Stimulated activated CD4-positive, alpha-beta T cell treated with anti-CD3 and anti-CD28 coated beads, Interleukin-15, amount 100 ng/mL, for 48 hours (primary cell): ENCODE results near the gene GALNT11.

ENCODE experiments used
- DNase-seq, 2 donors: peaks; one replicate each; pipeline ENCODE4 v3.0.0-alpha.2; 2020; ENCODE audit warnings: low read depth in 2 of 2

The GALNT11 gene

DNA sequence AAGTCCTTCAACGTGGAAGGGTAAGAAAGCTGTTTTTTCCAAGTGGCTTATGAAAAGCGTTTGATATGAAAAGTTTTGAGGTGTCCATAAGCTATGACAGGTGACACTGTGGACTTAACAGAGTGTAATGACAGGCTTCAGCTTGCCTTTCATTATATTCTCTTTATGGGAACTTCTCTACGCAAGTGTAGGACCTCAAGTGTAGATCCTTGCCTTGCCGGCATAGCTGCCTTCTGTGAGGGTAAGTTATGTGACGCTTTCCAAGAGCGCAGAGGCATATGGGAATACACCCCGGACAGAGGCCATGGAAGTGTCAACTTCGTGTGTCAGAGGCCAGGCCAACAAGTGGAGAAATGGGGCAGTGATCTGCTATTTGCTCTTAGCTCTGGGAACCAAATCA, 91.9 kb downstream of the GALNT11 start:
- DNase-seq: no peak

DNA sequence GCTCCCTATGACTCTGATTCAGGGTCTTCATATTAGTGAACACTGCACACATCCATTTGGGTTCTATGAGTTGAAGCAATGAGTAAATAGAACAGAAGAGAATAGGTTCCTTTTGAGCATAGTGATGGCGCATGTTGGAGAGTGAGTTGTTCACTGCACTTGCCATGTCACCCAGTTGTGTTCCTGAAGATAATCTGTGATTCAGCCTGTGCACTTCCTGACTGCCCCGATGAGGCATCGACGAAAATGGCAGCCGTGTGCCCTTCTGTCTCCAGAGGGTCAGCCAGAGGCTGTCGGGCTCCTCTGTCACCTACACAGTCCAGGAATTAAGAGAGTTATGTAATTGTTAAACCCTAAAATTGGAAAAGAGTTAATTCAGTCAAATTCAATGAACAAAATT, 94.7 kb downstream of the GALNT11 start:
- DNase-seq: no peak

DNA sequence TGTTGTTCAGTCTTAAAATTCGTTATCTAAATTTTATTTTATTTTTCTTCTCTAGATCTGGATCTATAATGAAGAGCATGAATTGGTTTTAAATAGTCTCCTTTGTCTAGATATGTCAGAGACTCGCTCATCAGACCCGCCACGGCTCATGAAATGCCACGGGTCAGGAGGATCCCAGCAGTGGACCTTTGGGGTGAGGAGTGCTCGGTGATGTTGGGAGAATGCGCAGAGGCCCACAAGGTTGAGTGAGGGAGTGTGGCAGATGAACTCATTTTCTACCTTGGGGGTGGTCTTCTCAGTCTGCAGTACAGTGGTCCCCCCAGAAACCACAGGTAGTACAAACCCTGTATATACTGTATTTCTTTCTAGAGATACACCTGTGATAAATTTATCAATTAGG, 95.3 kb downstream of the GALNT11 start:
- DNase-seq: no peak

DNA sequence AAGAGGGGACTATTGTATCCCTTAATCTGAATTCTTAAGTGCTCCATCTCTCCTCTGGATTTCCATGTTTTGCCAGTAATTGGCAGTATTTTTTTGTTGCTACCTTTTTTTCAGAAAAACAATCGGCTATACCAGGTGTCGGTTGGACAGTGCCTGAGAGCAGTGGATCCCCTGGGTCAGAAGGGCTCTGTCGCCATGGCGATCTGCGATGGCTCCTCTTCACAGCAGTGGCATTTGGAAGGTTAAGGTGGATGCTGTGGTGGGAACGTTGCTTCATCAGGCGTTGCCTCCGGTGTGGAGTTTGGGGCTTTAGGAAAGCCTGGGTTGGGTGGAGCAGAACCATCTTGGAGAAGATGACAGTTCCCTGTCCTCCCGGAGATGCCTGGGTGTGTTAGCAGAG, 96.0 kb downstream of the GALNT11 start:
- no peak for DNase-seq

DNA sequence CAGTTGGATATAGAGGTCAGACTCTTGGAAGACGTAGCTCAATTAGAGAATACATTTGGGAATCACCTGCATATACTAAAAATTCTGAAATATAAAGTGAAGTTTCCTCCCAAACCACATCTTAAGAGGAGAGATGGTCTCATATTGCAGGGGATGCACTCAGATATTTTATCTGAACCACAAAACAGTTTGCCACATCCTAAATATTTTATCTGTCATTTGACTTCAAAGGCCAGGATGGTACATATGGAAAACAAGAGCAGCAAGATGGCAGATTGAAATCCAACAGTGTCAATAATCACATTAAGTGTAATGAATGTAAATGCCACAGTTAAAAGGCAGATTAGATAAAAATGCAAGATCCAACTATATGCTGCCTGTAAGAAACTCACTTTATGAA, 97.1 kb downstream of the GALNT11 start:
- DNase-seq: no peak

DNA sequence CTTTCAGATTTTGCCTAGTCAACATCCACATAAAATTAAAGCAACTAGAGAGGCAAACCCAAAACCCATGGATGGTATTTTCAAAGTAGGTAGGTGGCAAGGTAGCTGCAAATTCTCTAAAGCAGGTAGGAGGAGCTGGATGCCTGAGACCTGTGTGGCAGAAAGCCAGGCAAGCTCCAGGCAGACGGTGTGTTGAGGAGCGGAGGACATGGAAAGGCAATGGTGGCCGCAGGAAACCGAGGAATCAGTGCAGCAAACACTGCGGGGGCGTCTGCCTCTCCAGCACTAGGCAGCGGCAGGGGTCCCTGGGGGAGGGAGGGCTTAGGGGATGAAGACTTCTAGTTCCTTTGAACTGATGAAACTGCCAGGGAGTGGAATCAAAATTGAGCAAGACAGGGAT, 101.3 kb downstream of the GALNT11 start:
- no peak for DNase-seq

DNA sequence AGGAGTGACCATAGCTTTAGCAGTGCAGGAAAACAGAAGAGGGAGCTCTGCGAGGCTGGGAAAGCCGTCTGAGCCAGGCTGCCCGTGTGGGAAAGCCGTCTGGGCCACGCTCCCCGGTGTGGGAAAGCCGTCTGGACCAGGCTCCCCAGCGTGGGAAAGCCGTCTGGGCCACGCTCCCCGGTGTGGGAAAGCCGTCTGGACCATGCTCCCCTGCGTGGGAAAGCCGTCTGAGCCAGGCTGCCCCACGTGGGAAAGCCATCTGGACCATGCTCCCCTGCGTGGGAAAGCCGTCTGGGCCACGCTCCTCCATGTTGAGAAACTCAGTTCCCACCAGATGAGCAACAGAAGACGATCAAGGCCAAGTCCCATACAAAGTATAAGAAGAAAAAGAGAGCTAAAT, 101.8 kb downstream of the GALNT11 start:
- DNase-seq: no peak

DNA sequence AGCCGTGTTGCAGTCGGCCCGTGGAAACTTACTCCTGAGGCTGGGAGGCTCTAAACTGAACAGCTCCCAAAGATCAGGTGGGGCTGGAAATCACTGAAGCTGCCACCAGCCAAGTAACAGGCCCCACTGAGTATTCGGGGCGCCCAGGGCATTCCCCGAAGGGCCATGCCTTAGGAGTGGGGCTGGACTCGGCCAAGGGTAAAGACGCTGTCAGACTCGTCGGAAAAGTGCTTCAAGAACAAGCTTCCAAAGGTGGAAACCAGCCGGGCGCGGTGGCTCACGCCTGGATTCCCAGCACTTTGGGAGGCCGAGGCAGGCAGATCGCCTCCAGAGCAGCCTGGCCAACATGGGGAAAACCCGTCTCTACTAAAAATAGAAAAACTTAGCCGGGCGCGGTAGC, 102.8 kb downstream of the GALNT11 start:
- no peak for DNase-seq

DNA sequence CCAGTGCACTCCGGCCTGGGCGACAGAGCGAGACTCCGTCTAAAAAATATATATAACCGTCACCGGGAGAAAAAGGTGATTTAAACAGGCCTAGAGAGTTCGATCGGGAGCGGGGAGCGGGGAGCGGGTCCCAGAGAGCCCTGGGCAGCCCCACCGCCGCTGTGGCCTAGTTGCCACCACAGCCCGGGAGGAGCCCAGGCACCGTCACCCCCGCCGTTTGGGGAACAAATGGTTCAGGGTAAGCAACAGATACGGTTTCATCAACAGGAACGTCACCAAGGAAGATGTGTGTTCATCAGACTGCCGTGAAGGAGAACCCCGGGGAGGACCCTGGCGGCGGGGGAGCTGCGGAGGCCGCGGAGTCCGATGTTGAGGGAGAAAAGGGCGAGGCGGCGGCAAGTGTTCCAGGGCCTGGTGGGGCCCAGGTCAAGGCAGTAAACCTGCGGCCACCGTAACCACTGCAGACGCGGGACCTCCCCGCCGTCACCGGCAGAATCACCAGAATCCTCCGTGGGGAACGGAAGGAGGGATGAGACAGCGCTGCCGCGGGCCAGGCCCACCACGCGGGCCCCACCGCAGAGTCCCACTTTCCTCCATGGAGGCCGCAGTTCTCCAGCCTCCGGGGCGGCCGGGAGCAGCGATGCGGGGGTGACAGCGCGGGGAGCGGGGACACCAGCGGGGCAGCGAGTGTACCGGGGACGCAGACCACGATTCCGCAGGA, 103.4 kb downstream of the GALNT11 start:
- DNase-seq: no peak

DNA sequence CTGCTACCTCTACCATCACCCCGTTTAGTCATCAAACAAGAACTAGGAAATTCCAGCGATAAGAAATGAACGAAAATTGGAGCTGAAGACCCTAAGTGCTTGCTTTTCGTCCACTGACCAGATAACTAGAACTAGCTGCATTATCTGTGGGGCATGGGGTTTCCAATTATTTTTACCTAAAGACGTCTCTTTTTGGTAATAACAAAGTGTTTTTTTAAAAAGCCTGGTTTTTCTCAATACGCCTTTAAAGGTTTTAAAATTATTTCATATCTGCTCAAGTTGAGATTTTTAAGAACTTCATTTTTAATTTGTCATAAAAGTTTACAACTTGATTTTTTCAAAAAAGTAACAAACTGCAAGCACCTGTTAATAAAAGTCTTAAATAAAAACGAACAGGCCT, 104.2 kb downstream of the GALNT11 start:
- no peak for DNase-seq

DNA sequence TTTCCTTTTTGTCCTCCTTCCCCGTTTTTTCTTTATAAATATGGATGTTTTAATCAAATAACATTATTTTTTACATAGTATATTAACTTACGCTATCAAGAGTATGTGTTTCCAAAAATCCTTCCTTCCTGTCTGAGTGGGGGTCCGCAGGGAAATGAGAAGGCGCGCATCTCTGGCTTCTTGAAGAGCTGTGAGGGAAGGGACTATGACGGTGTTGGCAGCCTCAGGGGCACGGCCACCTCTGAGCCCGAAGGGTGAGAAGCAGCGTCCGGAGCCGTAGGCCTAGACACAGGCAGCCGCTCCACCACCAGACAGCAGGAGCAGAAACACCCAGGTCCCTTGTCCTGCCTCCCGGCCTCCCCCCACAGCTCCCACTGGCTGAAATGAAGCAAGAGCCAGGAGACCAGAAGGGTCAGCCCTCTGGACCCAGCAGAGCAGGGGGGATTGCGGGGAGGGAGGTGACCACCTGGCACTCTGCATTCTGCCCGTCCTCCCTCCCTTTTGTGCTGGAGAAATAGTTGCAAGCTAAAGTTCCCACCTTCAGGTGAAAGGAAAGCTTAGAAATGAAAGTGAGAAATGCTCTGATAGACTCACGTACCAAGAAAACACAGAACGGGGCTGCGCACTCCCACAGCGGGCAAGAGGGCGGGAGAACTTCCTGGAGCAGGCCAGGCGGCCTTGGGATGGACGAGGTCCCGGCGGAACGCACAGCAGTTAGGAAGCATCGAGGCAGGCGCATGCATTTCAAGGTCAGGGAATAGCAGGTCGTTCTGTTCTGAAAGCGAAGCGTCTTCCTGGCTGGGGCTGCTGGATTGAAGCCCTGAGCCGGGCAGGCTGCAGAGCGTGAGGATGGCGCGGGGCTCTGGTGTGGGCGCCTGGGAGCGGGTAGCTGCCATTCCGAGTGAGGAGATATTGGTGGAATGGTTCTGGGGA, 105.5 kb downstream of the GALNT11 start:
- no peak for DNase-seq

DNA sequence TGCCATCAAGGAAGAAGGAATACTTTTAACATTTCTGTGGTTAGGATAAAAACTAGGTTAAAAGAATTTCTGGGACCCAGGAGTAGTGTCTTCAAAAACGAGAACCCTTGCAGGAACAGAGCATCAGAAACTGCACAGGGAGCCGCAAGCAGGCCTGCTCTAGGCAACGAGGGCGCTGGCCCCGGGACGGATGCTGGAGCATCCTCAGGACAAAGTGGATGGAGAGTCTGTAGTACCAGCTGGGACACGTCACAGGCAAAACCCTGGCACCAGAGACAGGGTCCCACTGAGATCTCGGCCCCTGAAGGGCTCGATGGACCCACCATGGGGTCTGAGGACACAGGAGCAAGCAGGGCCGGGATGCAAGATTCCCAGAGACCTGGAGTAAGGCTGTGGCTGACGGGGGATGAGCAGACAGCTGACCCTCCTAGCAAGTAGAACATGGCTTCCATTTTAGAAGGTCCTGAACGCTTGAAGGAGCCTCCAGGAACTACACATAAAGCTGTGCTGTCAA, 106.6 kb downstream of the GALNT11 start:
- DNase-seq: no peak

DNA sequence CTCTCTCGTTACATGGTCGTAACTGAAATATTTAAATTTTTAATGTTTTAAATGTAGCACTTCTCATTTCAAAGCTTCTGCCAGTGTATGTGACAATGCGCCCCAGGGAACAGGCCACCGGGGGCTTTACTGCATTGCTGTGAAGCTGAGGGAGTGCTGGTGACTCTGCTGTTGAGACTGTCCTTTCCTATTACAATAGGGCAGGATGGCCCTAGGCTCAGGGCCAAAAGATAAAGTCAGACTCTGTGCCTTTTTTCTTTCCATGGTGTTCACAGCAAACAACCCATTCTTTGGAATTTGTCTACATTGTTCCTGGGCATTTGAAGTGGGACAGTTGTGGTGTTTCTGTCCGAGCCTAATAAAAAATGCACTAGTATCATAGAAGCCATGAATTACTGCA, 107.3 kb downstream of the GALNT11 start:
- DNase-seq: no peak

DNA sequence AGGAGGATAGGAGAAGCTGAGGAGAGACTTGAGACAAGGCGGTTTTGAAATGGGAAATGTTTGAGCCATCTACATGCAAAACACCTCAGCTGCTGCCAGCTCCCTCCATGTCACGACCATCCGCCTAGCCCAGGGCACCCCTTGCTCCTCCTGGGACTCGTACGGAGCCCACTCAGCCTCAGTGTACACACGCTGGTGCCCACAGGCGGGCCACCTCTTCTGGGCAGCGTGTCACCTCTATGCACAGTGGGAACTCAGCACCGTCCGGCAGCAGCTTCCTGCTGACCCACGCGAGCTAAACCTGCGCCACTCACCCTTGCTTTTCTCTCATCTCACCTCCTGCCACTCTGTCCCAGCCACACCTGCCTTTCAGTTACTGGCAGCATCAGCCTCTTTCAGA, 108.3 kb downstream of the GALNT11 start:
- DNase-seq: no peak

DNA sequence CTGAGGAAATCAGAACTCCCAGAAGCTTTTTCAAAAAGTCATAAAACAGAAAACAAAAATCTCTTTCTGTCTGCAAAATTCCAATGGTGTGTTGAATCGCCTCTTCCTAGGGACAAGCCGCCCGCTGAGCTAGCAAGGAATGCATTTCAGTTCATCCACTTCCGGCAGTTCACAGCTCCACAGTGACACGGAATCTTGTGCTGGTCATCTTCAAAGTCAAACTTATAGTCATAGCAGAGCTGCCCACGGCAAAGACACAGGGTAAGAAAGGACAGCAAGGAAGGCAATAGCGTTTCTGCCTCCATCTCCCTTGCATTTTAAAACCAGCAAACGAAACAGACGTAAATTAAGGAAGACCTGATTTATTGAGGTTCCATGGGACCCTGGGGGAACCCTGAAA, 111.2 kb downstream of the GALNT11 start:
- no peak for DNase-seq

DNA sequence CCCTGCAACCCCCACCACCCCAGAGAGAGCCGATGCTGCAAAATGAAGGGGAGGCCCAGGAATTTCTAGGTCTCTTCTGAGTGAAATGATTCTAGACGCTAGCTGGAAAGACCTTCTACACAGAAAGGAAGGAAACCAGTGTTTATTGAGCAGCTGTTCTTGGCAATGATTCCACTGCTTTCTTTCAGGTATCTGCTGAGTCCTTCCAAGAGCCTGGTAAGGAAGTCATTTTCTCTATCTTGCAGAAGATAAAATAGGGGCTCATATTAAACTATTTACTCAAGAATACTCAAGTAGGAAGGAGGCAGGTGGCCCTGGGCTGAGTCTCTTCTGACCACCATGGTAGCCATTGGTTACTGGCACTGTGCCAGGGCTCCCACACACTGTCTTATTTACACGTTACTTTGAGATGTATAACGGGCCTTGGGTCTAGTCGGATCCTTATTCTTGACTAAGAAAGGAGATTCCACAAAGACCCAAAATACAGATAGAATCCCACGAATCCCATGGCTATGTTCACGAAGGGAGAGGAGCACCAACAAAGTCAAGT, 112.1 kb downstream of the GALNT11 start:
- no peak for DNase-seq

DNA sequence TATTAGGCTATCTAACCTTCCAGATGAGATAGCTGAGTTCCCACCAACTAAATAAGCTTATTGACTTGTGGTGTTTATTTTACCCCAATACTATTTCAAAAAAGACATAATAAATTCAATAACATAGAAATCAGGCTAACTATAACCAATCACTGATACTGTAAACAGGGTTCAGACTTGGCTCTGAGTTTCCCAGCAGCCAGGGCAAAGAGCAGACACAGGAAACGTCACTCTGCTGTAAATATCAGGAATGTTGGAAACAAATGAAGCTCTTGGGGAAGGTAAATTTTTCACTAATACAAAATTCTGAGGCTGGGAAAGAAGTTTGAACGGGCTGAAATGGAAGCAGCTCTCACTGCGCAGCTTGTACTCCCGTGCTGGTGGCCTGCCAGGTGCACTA, 114.6 kb downstream of the GALNT11 start:
- DNase-seq: no peak

DNA sequence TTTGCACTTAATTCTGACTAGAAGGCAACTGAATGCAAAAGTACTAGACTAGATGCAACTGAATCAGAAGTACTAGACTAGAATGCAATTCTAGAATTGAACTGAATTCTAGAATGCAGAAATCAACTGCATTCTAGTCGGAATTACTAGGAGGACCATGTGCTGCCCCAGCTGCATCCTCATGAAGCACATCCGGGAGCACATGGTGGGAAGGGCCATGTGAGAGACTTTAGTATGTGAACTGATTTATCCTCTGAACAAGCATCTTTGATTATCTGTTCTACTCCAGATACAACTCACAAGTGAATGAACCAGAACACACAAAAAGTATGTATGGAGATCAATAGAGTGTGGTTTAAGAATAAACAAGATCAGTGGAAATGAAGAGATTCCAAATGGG, 115.1 kb downstream of the GALNT11 start:
- DNase-seq: no peak

DNA sequence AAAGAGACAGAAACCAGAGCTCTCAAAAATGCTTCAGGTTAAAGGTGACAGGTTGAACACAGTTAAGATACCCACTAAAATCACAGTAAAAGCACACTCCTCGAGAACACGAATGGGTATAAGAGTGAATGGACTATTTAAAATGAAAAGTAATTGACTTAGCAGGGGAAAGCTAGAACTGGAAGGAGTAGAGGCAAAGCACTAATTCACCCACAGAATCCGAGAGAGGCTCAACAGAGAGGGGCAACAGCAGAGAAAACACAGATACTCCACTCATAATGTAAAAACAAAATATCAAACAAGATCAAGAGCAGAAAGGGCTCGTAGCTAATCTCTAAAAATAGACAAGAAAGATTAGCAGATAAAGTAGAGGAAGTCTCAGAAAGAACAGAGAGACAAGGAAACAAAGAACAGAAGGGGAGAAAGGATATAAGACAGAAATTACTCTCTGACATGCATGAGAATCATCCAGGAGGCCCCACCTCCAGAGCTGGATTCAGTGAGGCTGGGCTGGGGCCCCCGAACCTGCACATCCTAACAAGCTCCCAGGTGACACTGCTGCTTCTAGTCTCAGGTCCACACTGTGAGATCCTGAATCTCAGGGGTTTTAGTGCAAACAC, 117.6 kb downstream of the GALNT11 start:
- no peak for DNase-seq

DNA sequence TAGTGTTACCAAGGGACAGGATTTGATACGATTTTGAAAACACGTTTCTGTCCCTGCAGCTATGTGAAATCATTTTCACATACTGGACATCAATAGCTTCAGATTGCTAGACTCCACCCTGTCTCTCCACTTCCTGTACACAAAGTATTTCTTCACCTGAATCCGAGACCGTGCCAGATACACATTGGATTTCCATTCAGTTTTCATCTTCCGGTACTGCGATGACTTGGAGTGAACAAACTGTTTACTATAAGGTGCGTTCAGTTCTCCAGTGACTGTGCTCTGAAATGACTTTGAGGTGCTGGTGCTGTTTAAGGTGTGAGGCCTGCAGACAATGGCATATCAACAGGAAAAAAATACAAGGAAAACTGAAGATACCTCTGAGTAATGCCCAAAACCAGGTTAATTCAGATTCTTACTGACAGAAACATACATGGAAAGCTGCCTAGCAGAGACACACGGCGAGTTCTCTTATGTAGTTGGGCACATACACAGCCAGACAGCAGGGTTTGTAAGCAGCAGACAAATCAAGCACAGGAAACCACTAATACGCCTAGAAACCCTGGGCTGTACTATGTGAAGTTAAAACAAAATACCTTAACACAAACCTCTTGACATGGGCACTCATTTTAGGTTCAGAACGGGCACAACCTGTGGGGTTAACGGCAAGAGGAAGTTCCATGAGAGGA, 119.2 kb downstream of the GALNT11 start:
- no peak for DNase-seq

DNA sequence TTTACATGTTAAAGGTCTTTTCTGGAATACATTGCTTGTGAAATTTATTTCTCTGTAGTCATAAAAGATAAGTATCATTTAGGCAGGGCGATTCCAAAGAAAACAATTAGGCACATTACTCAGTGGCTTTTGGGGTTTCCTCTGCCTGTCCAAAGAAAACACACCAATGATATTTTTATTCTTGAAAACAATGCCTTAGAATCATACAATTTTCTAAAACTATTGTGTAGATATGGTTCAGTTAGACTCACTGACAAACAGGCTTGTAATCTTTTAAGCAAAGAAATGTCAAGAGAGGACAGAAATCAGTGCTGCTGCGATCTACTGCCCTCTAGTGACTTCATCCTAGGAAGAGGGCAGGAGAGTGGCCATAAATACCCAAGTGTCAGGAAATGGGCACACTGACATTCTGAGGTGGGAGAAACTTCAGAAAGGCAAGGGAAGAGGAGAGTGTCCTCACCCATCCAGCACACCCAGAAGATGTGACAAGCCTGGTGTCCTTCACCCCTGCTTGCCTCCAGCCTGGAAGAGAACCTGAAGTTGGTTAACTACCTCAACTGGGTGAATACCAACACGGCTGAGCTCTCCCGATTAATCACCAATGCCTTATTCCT, 120.5 kb downstream of the GALNT11 start:
- DNase-seq: no peak
